Psoas muscle (tissue), 8 donors: Measurements from ENCODE around the gene ENDOV. TPM values are rescaled to one million over a fixed set of nuclear protein-coding genes. Genes with fewer than 3 reads are reported as not detected.

Source experiments
- ATAC-seq, 4 donors: fragments of 200-7000 bp; cut with Tn5 transposase; one replicate each; pipeline ENCODE4 v1.9.1; 2020; ENCODE audit warnings: moderate library complexity in 3 of 4, mild to moderate bottlenecking in 2 of 4
- DNase-seq, 2 donors: peaks; one replicate each; pipeline ENCODE4 v3.0.0-alpha.2; 2020
- H3K27ac ChIP-seq: fragments of 200-600 bp; one replicate; pipeline ENCODE4 v1.8.0; 2022
- H3K27me3 ChIP-seq, 3 donors: fragments of 200-600 bp in 1 of 3; one replicate each; pipeline versions ENCODE4 v1.6.1 to v1.8.0; 2013 to 2022; ENCODE audit warnings: low read length in 2 of 3, mild to moderate bottlenecking in 2 of 3, moderate library complexity in 1 of 3; ENCODE audit not compliant: insufficient read depth in 3 of 3
- H3K36me3 ChIP-seq, 2 donors: fragments of 200-600 bp in 1 of 2; one replicate each; pipeline versions ENCODE4 v1.6.1 to v1.8.0; 2013 to 2022; ENCODE audit warnings: low read depth in 1 of 2, mild to moderate bottlenecking in 1 of 2, moderate library complexity in 1 of 2; ENCODE audit not compliant: insufficient read depth in 1 of 2
- H3K4me1 ChIP-seq: fragments of 200-600 bp; one replicate; pipeline ENCODE4 v1.8.0; 2022
- H3K4me3 ChIP-seq: fragments of 200-600 bp; one replicate; pipeline ENCODE4 v1.8.0; 2022; ENCODE audit warnings: mild to moderate bottlenecking
- H3K9me3 ChIP-seq: fragments of 200-600 bp; one replicate; pipeline ENCODE4 v1.8.0; 2022
- CTCF ChIP-seq: fragments of 200-600 bp; IDR thresholded peaks from one replicate; pipeline ENCODE4 v1.8.0; 2022; ENCODE audit warnings: antibody characterized with exemption
- WGBS, 3 donors: extraction: QIAGEN DNeasy Blood & Tissue Kit; methylation state at CpG; one replicate each; pipeline versions ENCODE4 v1.1.6 to v1.1.7; 2013; 5-methylcytosine and 5-hydroxymethylcytosine counted together
- intact Hi-C, 2 donors: fragments of 100-400 bp; cut with DNase I; formaldehyde crosslinking; loops; one replicate each; pipeline versions ENCODE4 v1.11.0 to v1.14.2; 2022
- long read RNA-seq, 2 donors: library from polyadenylated mRNA; unstranded; transcript quantifications; one replicate each; pipeline ENCODE4 v2.0.0, GENCODE V29; 2021
- polyA plus RNA-seq, 3 donors: library from polyadenylated mRNA; stranded (reverse); fragments of 200-250 nt; gene quantifications; one replicate each; pipeline ENCODE4 v1.2.3, GENCODE V29; 2013
- total RNA-seq, 4 donors: library from RNA; stranded (reverse); fragmentation: NEBNext Ultra II Directional in 2 of 4; extraction: Animal tissue kit (Norgen Biotek cat#: 25700) in 2 of 4; gene quantifications; one replicate each; pipeline versions ENCODE4 v1.2.1 to v1.2.4, GENCODE V29; 2021 to 2023
- donor health status: healthy with polysubstance abuse.
- donor health status: DM: no; HTN: no; CAD: no; lungs with moderate emphysema.
- donor health status: Bipolar disorder and iron deficiency.
- donor health status: healthy.
- donor health status: DM: yes; HTN: yes; CAD: no.
- donor health status: DM: no; HTN: no; CAD: no.
- donor health status: DM: no; HTN: no; CAD: no.
- donor health status: DM: yes; HTN: yes; CAD: no.

Gene ENDOV
- 10 to 100 TPM; 12.0 to 23.7 (median 15.1) TPM for total RNA-seq
- 10 to 100 TPM; 12.2 to 24.3 (median 20.5) TPM for polyA plus RNA-seq
- long read RNA-seq, donor 1, partial matches to known transcripts, result 2 of 13 reads
- long read RNA-seq, donor 1, other reads (novel, unspliced or antisense), result 9 of 13 reads
- long read RNA-seq, donor 2, partial matches to known transcripts, result 0 of 26 reads
- long read RNA-seq, donor 2, other reads (novel, unspliced or antisense), result 21 of 26 reads

DNA sequence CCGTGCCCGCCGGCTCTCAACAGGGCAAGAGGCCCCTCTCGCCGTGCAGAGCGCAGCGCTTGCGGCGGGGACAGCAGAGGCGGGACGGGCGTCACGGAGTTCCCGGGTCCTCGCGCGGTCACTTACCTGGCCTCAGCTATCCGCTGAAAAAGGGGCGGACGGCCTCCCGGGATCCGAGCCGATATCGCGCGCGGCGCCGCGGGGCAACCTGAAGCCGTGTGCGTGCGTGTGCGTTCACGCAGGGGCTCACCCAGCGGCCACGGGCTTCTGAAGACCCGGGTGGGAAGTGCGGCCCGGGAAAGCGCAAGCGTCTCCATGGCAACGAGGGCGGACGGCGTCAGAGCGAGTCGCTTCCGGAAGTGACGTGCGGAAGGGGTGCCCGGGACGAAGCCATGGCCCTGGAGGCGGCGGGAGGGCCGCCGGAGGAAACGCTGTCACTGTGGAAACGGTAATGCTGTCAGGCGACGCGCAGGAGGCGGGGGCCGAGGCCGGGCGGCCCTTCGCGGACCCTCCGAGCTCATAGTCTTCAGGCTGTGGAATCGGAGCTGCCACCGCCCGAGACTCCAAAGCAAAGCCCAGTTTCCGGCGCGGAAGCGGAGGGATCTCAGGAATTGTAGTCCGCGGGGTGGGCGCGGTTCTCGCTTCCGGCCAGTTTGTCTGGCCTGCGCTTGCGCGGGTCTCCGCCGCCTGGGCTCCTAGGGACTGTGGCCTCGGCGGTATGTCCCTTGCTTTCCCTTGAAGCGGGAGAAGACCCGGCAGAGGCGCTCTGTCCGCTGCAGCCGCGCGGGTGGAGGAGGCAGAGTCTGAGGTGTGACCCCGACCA is at the start of gene ENDOV:
ENDOV (plus strand) TSS at position 365 of the 823 bp plus-strand sequence; CDS start at position 393, 28 bp downstream.
- Histone ChIP-seq H3K9me3 (no peaks in the 10 kb centered on the region), H3K36me3 (peaks cover 0 to 17% of the 10 kb centered on the region in 2 donors), H3K27ac (peak within 1 kb of the TSS; percentile 99), H3K27me3 (no peaks in the 10 kb centered on the region), H3K4me1 (peaks cover 35% of the 10 kb centered on the region), H3K4me3 (peak within 1 kb of the TSS; percentile 100)
- no peak for TF ChIP-seq CTCF
- intact Hi-C loops, result no loop called here
- DNase-seq (peak; percentile 95 to 98), ATAC-seq (peak; percentile 93 to 97 (median 94))
- 0 to 1% (median 1%) methylated on average over 96 to 97 of the region's 97 CpGs for WGBS, 3 donors

GRCh38 chr17:80365983-80366382 is 49.0 kb upstream of the ENDOV start:
- no peak for TF ChIP-seq CTCF
- no peak overlapping the region for H3K4me3 ChIP-seq
- intact Hi-C loops, result loop anchor here (5.0 to 10.0 kb wide), 4 partner anchors 34 to 261 kb away; partner anchors contain the start of gene GAA (in 1 of the 2)
- no peak overlapping the region for H3K27ac ChIP-seq
- H3K4me1 ChIP-seq, result no peaks in the 10 kb centered on the region
- 76 to 80% (median 80%) methylated on average over 11 of the region's 11 CpGs for WGBS, 3 donors
- DNase-seq (peak in 1 of 2 donors; percentile 35), ATAC-seq (no peak)
- H3K9me3 ChIP-seq, result no peaks in the 10 kb centered on the region
- H3K36me3 ChIP-seq, result peaks cover 10 to 98% of the 10 kb centered on the region in 2 donors
- no peaks in the 10 kb centered on the region for H3K27me3 ChIP-seq

- 80 to 82% (median 81%) methylated on average over 17 of the region's 17 CpGs for WGBS, 3 donors
- no peaks in the 10 kb centered on the region for H3K4me1 ChIP-seq
- H3K4me3 ChIP-seq, result no peak overlapping the region
- peaks cover 10 to 98% of the 10 kb centered on the region in 2 donors for H3K36me3 ChIP-seq
- no peak overlapping the region for H3K27ac ChIP-seq
- no peaks in the 10 kb centered on the region for H3K9me3 ChIP-seq
- ATAC-seq (no peak), DNase-seq (peak in 1 of 2 donors; percentile 37)
- H3K27me3 ChIP-seq, result no peaks in the 10 kb centered on the region
- intact Hi-C loops, result loop anchor here (5.0 to 10.0 kb wide), 4 partner anchors 35 to 263 kb away; partner anchors contain the start of gene GAA (in 1 of the 2)
- no peak for TF ChIP-seq CTCF
Observed at GRCh38 chr17:80367503-80367902, 47.5 kb upstream of the ENDOV start.

DNA sequence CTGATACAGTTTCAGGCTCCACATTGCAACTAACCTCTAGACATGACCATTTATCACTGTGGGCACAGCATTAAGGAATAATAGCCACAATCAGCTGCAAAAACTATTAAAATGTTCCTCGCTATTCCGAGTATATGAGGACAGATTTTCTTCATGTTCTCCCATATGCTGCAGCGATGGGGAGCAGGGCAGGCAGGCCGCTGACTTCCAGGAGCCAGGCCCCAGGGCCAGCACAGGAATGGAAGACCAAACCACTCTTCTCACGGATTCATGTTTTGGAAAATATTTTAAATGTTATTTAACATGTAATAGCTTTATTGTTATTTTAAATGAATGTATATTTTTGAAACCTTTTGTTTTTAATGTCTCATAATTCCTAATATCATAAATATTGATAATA is 43.8 kb upstream of the ENDOV start:
- no peak overlapping the region for H3K4me3 ChIP-seq
- 90 to 92% (median 92%) methylated on average over 5 of the region's 5 CpGs for WGBS, 3 donors
- no peaks in the 10 kb centered on the region for H3K9me3 ChIP-seq
- no peak for DNase-seq
- H3K27ac ChIP-seq, result no peak overlapping the region
- no peak for TF ChIP-seq CTCF
- H3K36me3 ChIP-seq, result peaks cover 3 to 99% of the 10 kb centered on the region in 2 donors
- no peak for ATAC-seq
- no peaks in the 10 kb centered on the region for H3K4me1 ChIP-seq
- intact Hi-C loops, result no loop called here
- no peaks in the 10 kb centered on the region for H3K27me3 ChIP-seq
